Liver (tissue), 9 donors: ENCODE data around the gene MTHFD1L. TPM values are rescaled to one million over a fixed set of nuclear protein-coding genes. Genes with fewer than 3 reads are reported as not detected.

Source experiments
- DNase-seq: peaks from one replicate; pipeline ENCODE4 v3.0.0-alpha.2; 2017; ENCODE audit warnings: low spot score
- H3K27ac ChIP-seq, 2 donors: one replicate each; pipeline ENCODE4 v1.7.0; 2013; ENCODE audit warnings: inconsistent platforms in 2 of 2, low read length in 2 of 2, control low read depth in 1 of 2, low read depth in 1 of 2, mild to moderate bottlenecking in 1 of 2
- H3K27me3 ChIP-seq, 4 donors: one replicate each; pipeline versions ENCODE4 v1.6.1 to v1.7.0; 2013; ENCODE audit warnings: low read length in 3 of 4, inconsistent platforms in 1 of 4, mild to moderate bottlenecking in 1 of 4, moderate library complexity in 1 of 4; ENCODE audit not compliant: control insufficient read depth in 4 of 4, insufficient read depth in 4 of 4
- H3K36me3 ChIP-seq, 4 donors: one replicate each; pipeline versions ENCODE4 v1.6.1 to v1.7.0; 2013; ENCODE audit warnings: low read length in 3 of 4, mild to moderate bottlenecking in 3 of 4, low read depth in 1 of 4, moderate library complexity in 1 of 4; ENCODE audit not compliant: control insufficient read depth in 4 of 4, insufficient read depth in 3 of 4
- H3K4me1 ChIP-seq, 4 donors: one replicate each; pipeline versions ENCODE4 v1.6.1 to v1.7.0; 2013; ENCODE audit warnings: low read length in 3 of 4, mild to moderate bottlenecking in 3 of 4, moderate library complexity in 1 of 4; ENCODE audit not compliant: control insufficient read depth in 4 of 4, insufficient read depth in 4 of 4
- H3K4me3 ChIP-seq, 3 donors: one replicate each; pipeline versions ENCODE4 v1.6.1 to v1.7.0; 2013; ENCODE audit warnings: low read length in 3 of 3, control low read depth in 1 of 3, low read depth in 1 of 3, mild to moderate bottlenecking in 1 of 3
- H3K9ac ChIP-seq, 2 donors: one replicate each; pipeline ENCODE4 v1.7.0; 2013; ENCODE audit warnings: low read length in 2 of 2, mild to moderate bottlenecking in 2 of 2, moderate library complexity in 2 of 2, control low read depth in 1 of 2, low read depth in 1 of 2
- H3K9me3 ChIP-seq, 4 donors: one replicate each; pipeline versions ENCODE4 v1.6.1 to v1.7.0; 2013; ENCODE audit warnings: low read length in 3 of 4; ENCODE audit not compliant: control insufficient read depth in 4 of 4
- ATF3 ChIP-seq: IDR thresholded peaks from 2 replicates; pipeline ENCODE4 v1.6.1; 2016; ENCODE audit warnings: antibody characterized with exemption
- CTCF ChIP-seq: fragments of 150-350 bp; IDR thresholded peaks from 2 replicates; pipeline ENCODE4 v1.5.1; 2017; ENCODE audit warnings: improper control_type of control experiment, low read depth, low read length; ENCODE audit not compliant: missing input control
- EGR1 ChIP-seq, 2 donors: IDR thresholded peaks; 2 replicates each; pipeline ENCODE4 v1.6.1; 2016 to 2018; ENCODE audit warnings: antibody characterized with exemption in 2 of 2, low read depth in 2 of 2
- FOXA1 ChIP-seq: IDR thresholded peaks from 2 replicates; pipeline ENCODE4 v1.6.1; 2016; ENCODE audit warnings: antibody characterized with exemption
- FOXA2 ChIP-seq: IDR thresholded peaks from 2 replicates; pipeline ENCODE4 v1.6.1; 2016; ENCODE audit warnings: antibody characterized with exemption
- GABPA ChIP-seq, 2 donors: IDR thresholded peaks in 1 of 2; conservative IDR thresholded peaks in 1 of 2; 2 replicates each; pipeline ENCODE4 v1.6.1; 2016; ENCODE audit warnings: antibody characterized with exemption in 2 of 2, mild to moderate bottlenecking in 1 of 2, moderate library complexity in 1 of 2
- HNF4A ChIP-seq, 2 donors: conservative IDR thresholded peaks; 2 replicates each; pipeline ENCODE4 v1.6.1; 2016; ENCODE audit warnings: antibody characterized with exemption in 2 of 2, mild to moderate bottlenecking in 2 of 2
- HNF4G ChIP-seq: IDR thresholded peaks from 2 replicates; pipeline ENCODE4 v1.6.1; 2016; ENCODE audit warnings: antibody characterized with exemption
- JUND ChIP-seq, 2 donors: IDR thresholded peaks; 2 replicates each; pipeline ENCODE4 v1.6.1; 2016; ENCODE audit warnings: antibody characterized with exemption in 2 of 2
- MAX ChIP-seq: IDR thresholded peaks from 2 replicates; pipeline ENCODE4 v1.6.1; 2016; ENCODE audit warnings: antibody characterized with exemption
- NR2F2 ChIP-seq: IDR thresholded peaks from 2 replicates; pipeline ENCODE4 v1.6.1; 2016; ENCODE audit warnings: antibody characterized with exemption
- RAD21 ChIP-seq, 2 donors: IDR thresholded peaks; 2 replicates each; pipeline ENCODE4 v1.6.1; 2016; ENCODE audit warnings: antibody characterized with exemption in 2 of 2, mild to moderate bottlenecking in 2 of 2
- REST ChIP-seq: IDR thresholded peaks from 2 replicates; pipeline ENCODE4 v1.6.1; 2016; ENCODE audit warnings: antibody characterized with exemption, mild to moderate bottlenecking
- RXRA ChIP-seq, 2 donors: IDR thresholded peaks; 2 replicates each; pipeline ENCODE4 v1.6.1; 2017 to 2018; ENCODE audit warnings: antibody characterized with exemption in 2 of 2, mild to moderate bottlenecking in 1 of 2
- SP1 ChIP-seq: IDR thresholded peaks from 2 replicates; pipeline ENCODE4 v1.6.1; 2018; ENCODE audit warnings: antibody characterized with exemption, mild to moderate bottlenecking
- TAF1 ChIP-seq: conservative IDR thresholded peaks from 2 replicates; pipeline ENCODE4 v1.6.1; 2016; ENCODE audit warnings: antibody characterized with exemption, mild to moderate bottlenecking
- YY1 ChIP-seq: IDR thresholded peaks from 2 replicates; pipeline ENCODE4 v1.6.1; 2016; ENCODE audit warnings: antibody characterized with exemption, mild to moderate bottlenecking
- ZBTB33 ChIP-seq: IDR thresholded peaks from 2 replicates; pipeline ENCODE4 v1.6.1; 2016; ENCODE audit warnings: antibody characterized with exemption
- WGBS: extraction: QIAGEN DNeasy Blood & Tissue Kit; methylation state at CpG from one replicate; pipeline ENCODE4 v1.1.7; 2013; 5-methylcytosine and 5-hydroxymethylcytosine counted together
- polyA plus RNA-seq, 2 donors: library from polyadenylated mRNA; stranded (reverse) in 1 of 2; unstranded in 1 of 2; fragments of 200-250 nt in 1 of 2; fragments of >200 nt in 1 of 2; fragmentation: Nextera tagmentation in 1 of 2; extraction: Ambion mirVana in 1 of 2; gene quantifications; one replicate each; pipeline versions ENCODE4 v1.2.1 to v1.2.3, GENCODE V29; 2013 to 2015
- total RNA-seq, 2 donors: library from RNA; depleted of rRNA; stranded (reverse); fragments of >200 nt; gene quantifications; one replicate each; pipeline ENCODE4 v1.2.3, GENCODE V29; 2014
- donor health status: healthy.
- donor health status: healthy.
- donor health status: healthy.
- donor health status: healthy.
- donor health status: healthy.

Gene MTHFD1L
- total and polyA plus RNA-seq, 4 donors, result 2.0 to 7.7 (median 2.8) TPM

- H3K4me1 ChIP-seq, result no peaks in the 10 kb centered on the region
- TF ChIP-seq FOXA1, result no peak
- TF ChIP-seq JUND (IDR thresholded peaks at IDR 0.05), result no peak
- no peak for TF ChIP-seq RAD21 (IDR thresholded peaks at IDR 0.05)
- no peak for TF ChIP-seq TAF1
- TF ChIP-seq ATF3, result no peak
- no peak for TF ChIP-seq EGR1 (IDR thresholded peaks at IDR 0.05; ENCODE audit: low read depth in 2 of 2)
- no peak for TF ChIP-seq GABPA (IDR thresholded peaks at IDR 0.05 in 1 of 2, conservative IDR thresholded peaks at IDR 0.05 in 1 of 2)
- TF ChIP-seq SP1, result no peak
- no peak for TF ChIP-seq HNF4G
- TF ChIP-seq NR2F2, result no peak
- TF ChIP-seq RXRA (IDR thresholded peaks at IDR 0.05), result no peak
- no peak for TF ChIP-seq HNF4A (conservative IDR thresholded peaks at IDR 0.05)
- TF ChIP-seq FOXA2, result no peak
- no peak for TF ChIP-seq ZBTB33
- TF ChIP-seq MAX, result no peak
- no peak for TF ChIP-seq CTCF
- TF ChIP-seq YY1, result no peak
- no peak for TF ChIP-seq REST
- H3K36me3 ChIP-seq, result peaks cover 7 to 17% (median 11%) of the 10 kb centered on the region in 4 donors
- H3K4me3 ChIP-seq, result no peak overlapping the region
- H3K9ac ChIP-seq, result no peak overlapping the region
- no peak overlapping the region for H3K27ac ChIP-seq
- H3K9me3 ChIP-seq, result no peaks in the 10 kb centered on the region
- 97% methylated on average over 14 of the region's 14 CpGs for WGBS
- no peaks in the 10 kb centered on the region for H3K27me3 ChIP-seq
- no peak for DNase-seq
Measured at GRCh38 chr6:150831577-150831976, 33.9 kb upstream of the MTHFD1L start.
